Left lobe of liver (tissue), 2 donors: ENCODE results near the gene B3GALNT1. TPM values are rescaled to one million over a fixed set of nuclear protein-coding genes. Genes with fewer than 3 reads are reported as not detected.

Experiments
- ATAC-seq: fragments of 200-7000 bp; cut with Tn5 transposase; one replicate; pipeline ENCODE4 v1.9.1; 2020; ENCODE audit warnings: mild to moderate bottlenecking, moderate library complexity
- DNase-seq: peaks from one replicate; pipeline ENCODE4 v3.0.0-alpha.2; 2020; ENCODE audit warnings: low spot score
- total RNA-seq: library from RNA; stranded (reverse); gene quantifications from one replicate; pipeline ENCODE4 v1.2.1, GENCODE V29; 2021
- donor health status: DM: no; HTN: no; CAD: no; lungs with moderate emphysema.
- donor health status: DM: no; HTN: yes; CAD: no.

The B3GALNT1 gene
- 0.33 TPM for total RNA-seq

GRCh38 chr3:161104561-161105551, at the start of gene B3GALNT1:
B3GALNT1 (minus strand) TSS chr3:161105349; CDS start chr3:161086754, 18,595 bp downstream.
- peak; percentile 83 for ATAC-seq
- peak; percentile 50 for DNase-seq

GRCh38 chr3:161153480-161153879, 48.3 kb upstream of the B3GALNT1 start:
- DNase-seq (no peak), ATAC-seq (no peak)

- no peak for ATAC-seq
- DNase-seq: no peak
Measured at GRCh38 chr3:161150001-161150525, 44.9 kb upstream of the B3GALNT1 start.

GRCh38 chr3:161149529-161149928, 44.4 kb upstream of the B3GALNT1 start:
- DNase-seq: no peak
- ATAC-seq: no peak

GRCh38 chr3:161148832-161149475, 43.8 kb upstream of the B3GALNT1 start:
- no peak for DNase-seq

GRCh38 chr3:161142486-161142885, 37.3 kb upstream of the B3GALNT1 start:
- no peak for ATAC-seq
- DNase-seq: no peak

More at GRCh38 chr3:161148832-161149475, 43.8 kb upstream of the B3GALNT1 start:
- no peak for ATAC-seq

GRCh38 chr3:161139686-161140085, 34.5 kb upstream of the B3GALNT1 start:
- DNase-seq (no peak), ATAC-seq (no peak)

GRCh38 chr3:161137260-161137659, 32.1 kb upstream of the B3GALNT1 start:
- no peak for DNase-seq
- ATAC-seq: no peak

GRCh38 chr3:161132391-161132790, 27.2 kb upstream of the B3GALNT1 start:
- DNase-seq: no peak
- no peak for ATAC-seq

- DNase-seq (no peak), ATAC-seq (no peak)
Measured at GRCh38 chr3:161126495-161126894, 21.3 kb upstream of the B3GALNT1 start.

- no peak for DNase-seq
- no peak for ATAC-seq
Measured at GRCh38 chr3:161117646-161118045, 12.5 kb upstream of the B3GALNT1 start.

GRCh38 chr3:161108840-161109239, 3.7 kb upstream of the B3GALNT1 start:
- DNase-seq (no peak), ATAC-seq (no peak)

- ATAC-seq: no peak
- DNase-seq: no peak
Measured at GRCh38 chr3:161107311-161107710, 2.2 kb upstream of the B3GALNT1 start.

GRCh38 chr3:161103776-161104385, 1.3 kb downstream of the B3GALNT1 start:
- ATAC-seq (no peak), DNase-seq (no peak)

GRCh38 chr3:161101609-161102008, 3.5 kb downstream of the B3GALNT1 start:
- DNase-seq (no peak), ATAC-seq (no peak)

- ATAC-seq: peak; percentile 65
- DNase-seq: no peak
Measured at GRCh38 chr3:161100994-161101393, 4.2 kb downstream of the B3GALNT1 start.

GRCh38 chr3:161096771-161097367, 8.3 kb downstream of the B3GALNT1 start:
- no peak for DNase-seq
- peak; percentile 85 for ATAC-seq

GRCh38 chr3:161093895-161094294, 11.3 kb downstream of the B3GALNT1 start:
- DNase-seq (no peak), ATAC-seq (no peak)

GRCh38 chr3:161084277-161084676, 20.9 kb downstream of the B3GALNT1 start:
- DNase-seq: no peak
- no peak for ATAC-seq

GRCh38 chr3:161083131-161083530, 22.0 kb downstream of the B3GALNT1 start:
- no peak for DNase-seq
- no peak for ATAC-seq

GRCh38 chr3:161082063-161082462, 23.1 kb downstream of the B3GALNT1 start:
- DNase-seq: no peak
- no peak for ATAC-seq
